A375 (cell line): ENCODE results near the gene SULT1A3. TPM values are rescaled to one million over a fixed set of nuclear protein-coding genes. Genes with fewer than 3 reads are reported as not detected.

Experiments
- small RNA-seq: library from RNA; depleted of rRNA; stranded (forward); fragments of <200 nt; gene quantifications from one replicate; pipeline ENCODE3, GENCODE V24; 2014
- total RNA-seq: library from RNA; depleted of rRNA; stranded (reverse); fragments of >200 nt; shearing (Covaris generic); gene quantifications from 2 replicates; pipeline ENCODE4 v1.2.3, GENCODE V29; 2014; rRNA removed

The SULT1A3 gene
- total RNA-seq: 5.0 and 5.3 TPM in 2 replicates

DNA sequence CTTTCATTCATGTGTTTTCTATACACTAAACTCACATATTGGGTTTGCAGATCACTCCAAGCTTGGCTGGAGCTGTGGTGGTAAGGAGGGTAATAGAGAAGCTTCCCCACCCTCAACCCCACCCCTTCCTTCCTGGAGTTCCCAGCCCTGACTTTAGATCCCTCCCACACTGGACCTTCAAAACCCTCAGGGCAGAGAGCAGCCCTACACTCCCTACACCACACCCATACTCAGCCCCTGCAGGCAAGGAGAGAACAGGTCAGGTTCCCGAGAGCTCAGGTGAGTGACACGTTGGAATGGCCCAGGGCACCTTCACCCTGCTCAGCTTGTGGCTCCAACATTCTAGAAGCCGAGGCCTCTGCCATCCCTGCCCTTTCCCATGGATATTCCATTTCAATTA, at the start of gene SULT1A3:
Gene SULT1A3 (plus strand): TSS at position 207 of the 400 bp plus-strand sequence. CDS start 1,474 bp downstream, outside the sequence.

DNA sequence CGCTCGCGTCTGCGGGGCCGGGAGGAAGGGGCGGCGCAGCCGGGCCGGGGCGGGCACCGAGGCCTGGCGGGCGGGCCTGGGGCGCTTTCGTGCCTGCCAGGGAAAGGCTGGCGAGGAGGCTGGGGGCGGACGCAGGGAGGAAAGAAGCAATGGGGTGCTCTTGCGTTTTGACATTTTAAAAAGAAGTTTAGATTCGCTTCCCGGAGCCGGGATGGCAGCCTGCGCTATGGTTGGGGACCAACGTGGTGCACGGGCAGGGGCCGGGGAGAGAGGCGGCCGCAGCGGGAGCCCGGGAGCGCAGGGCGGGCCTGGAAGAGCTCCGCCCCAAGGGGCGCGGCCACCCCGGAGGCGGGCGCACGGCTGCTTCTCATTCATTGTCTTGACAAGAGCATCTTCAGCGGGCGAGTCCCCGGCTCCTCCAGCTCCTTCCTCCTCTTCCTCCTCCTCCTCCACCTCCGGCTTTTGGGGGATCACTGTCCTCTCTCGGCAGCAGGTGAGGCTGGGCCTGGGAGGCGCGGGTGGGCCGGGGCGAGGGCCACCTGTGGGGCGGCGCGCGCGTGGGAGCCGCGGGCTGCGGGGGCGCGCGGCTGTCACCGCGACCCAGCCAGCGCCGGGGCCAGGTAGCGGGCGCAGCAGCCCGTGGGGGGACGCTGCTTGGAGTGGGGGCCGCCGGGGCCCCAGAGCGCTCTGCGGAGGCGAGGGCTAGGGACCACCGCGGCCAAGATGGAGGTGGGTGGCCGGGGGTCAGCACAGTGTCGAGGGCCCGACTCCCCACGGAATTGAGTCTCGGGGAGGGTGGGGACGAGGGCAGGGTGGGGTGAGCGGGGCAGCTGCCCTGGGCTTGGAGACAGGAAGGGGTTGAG, 15.6 kb upstream of the SULT1A3 start, which contains the start of gene CORO1A:
Gene CORO1A (plus strand): TSS at position 370 of the 863 bp plus-strand sequence. CDS start 1,608 bp downstream, outside the sequence.

DNA sequence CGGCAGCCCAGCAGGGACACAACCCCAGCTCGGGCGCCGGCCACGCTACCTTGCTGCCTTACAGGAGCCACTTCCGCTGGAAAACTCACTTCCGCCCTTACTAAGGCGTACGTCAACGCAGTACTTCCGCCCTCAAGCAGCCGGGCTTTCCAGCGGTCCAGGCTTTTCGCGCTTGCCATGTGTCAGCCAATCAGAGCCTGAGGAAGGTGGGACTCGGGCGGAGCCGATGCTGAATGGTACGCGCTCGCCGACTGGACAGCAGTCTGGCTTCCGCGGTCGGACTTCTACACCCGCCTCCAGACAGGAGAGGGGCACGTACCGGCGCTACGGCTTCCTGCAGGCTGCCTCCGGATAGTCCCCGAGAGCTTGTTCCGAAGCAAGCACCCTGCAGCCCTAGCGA, 5.4 kb upstream of the SULT1A3 start, which contains the start of the genes BOLA2B and SLX1A:
Gene BOLA2B (minus strand): TSS at position 52 of the 400 bp plus-strand sequence. CDS start 71 bp downstream, outside the sequence.
Gene SLX1A (plus strand): TSS at position 261 of the 400 bp plus-strand sequence. CDS start 210 bp downstream, outside the sequence.

DNA sequence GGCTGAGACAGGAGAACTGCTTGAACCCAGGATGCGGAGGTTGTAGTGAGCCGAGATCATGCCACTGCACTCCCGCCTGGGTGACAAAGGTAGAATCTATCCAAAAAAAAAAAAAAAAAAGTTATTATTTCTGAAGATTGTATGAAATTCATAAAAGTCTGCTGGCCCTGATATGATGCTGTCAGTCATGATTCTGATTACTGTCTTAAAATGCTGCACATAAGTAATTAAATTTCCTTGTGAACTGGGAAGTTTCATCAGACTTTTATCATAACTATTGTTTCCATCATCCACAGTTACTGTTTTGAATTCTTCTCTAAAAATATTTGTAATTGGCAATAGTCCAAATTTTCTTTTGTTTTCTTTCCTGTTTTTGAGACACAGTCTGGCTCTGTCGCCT, 49.3 kb downstream of the SULT1A3 start, which contains the start of gene NPIPB13:
Gene NPIPB13 (minus strand): TSS at position 101 of the 400 bp plus-strand sequence. CDS start 2,906 bp downstream, outside the sequence.

Small RNA genes within 50 kb of the gene (small RNA-seq; reads per million reads assigned to genes)
- not detected for gene AC106782.4

Other genes starting within 250 kb of the SULT1A3 start
- gene TMEM219, start 237.2 kb upstream of the SULT1A3 start, total RNA-seq: 62.7 and 66.0 TPM in 2 replicates
- gene TAOK2, start 225.4 kb upstream of the SULT1A3 start, total RNA-seq: 33.6 and 37.5 TPM in 2 replicates
- gene HIRIP3, start 203.6 kb upstream of the SULT1A3 start, total RNA-seq: 44.9 and 45.0 TPM in 2 replicates
- gene INO80E, start 203.0 kb upstream of the SULT1A3 start, total RNA-seq: 136 and 168 TPM in 2 replicates
- 2.3 and 4.8 TPM in 2 replicates for gene DOC2A, start 188.2 kb upstream of the SULT1A3 start, total RNA-seq
- not detected in 2 replicates for gene C16orf92, start 176.1 kb upstream of the SULT1A3 start, total RNA-seq
- gene TLCD3B, start 168.0 kb upstream of the SULT1A3 start, total RNA-seq: 0.56 and 3.3 TPM in 2 replicates
- 1,573 and 1,656 TPM in 2 replicates for gene ALDOA, start 133.5 kb upstream of the SULT1A3 start, total RNA-seq
- gene PPP4C, start 123.3 kb upstream of the SULT1A3 start, total RNA-seq: 172 and 195 TPM in 2 replicates
- gene TBX6, start 107.3 kb upstream of the SULT1A3 start, total RNA-seq: 0.64 and 1.6 TPM in 2 replicates
- gene YPEL3, start 103.0 kb upstream of the SULT1A3 start, total RNA-seq: 16.2 and 16.7 TPM in 2 replicates
- 0.30 and 0.82 TPM in 2 replicates for gene GDPD3, start 85.7 kb upstream of the SULT1A3 start, total RNA-seq
- 29.7 and 38.4 TPM in 2 replicates for gene MAPK3, start 76.0 kb upstream of the SULT1A3 start, total RNA-seq
- gene CORO1A, start 15.7 kb upstream of the SULT1A3 start, total RNA-seq: 6.7 and 14.7 TPM in 2 replicates
- 132 and 219 TPM in 2 replicates for gene BOLA2B, start 5.6 kb upstream of the SULT1A3 start, total RNA-seq
- 199 and 212 TPM in 2 replicates for gene SLX1A, start 5.4 kb upstream of the SULT1A3 start, total RNA-seq
- gene NPIPB13, start 49.2 kb downstream of the SULT1A3 start, total RNA-seq: 2.6 and 2.9 TPM in 2 replicates
- 97.2 and 106 TPM in 2 replicates for gene CD2BP2, start 156.1 kb downstream of the SULT1A3 start, total RNA-seq
- 25.2 and 27.1 TPM in 2 replicates for gene TBC1D10B, start 171.2 kb downstream of the SULT1A3 start, total RNA-seq
- not detected in 2 replicates for gene MYL11, start 175.5 kb downstream of the SULT1A3 start, total RNA-seq
- gene SEPTIN1, start 183.3 kb downstream of the SULT1A3 start, total RNA-seq: 0.60 TPM in 1 of 2 replicates, not detected in the other
- gene ZNF48, start 196.2 kb downstream of the SULT1A3 start, total RNA-seq: 11.2 and 12.2 TPM in 2 replicates
- gene ZNF771, start 208.4 kb downstream of the SULT1A3 start, total RNA-seq: 7.2 and 9.6 TPM in 2 replicates
- gene DCTPP1, start 230.8 kb downstream of the SULT1A3 start, total RNA-seq: 36.7 and 40.4 TPM in 2 replicates
- 15.3 and 20.9 TPM in 2 replicates for gene SEPHS2, start 246.6 kb downstream of the SULT1A3 start, total RNA-seq